Karpas-422 (cell line): ENCODE results near the gene PHF20. TPM values are rescaled to one million over a fixed set of nuclear protein-coding genes. Genes with fewer than 3 reads are reported as not detected.
A peak's percentile ranks its signal among the peaks of the same experiment; 100 is the strongest.
"Not testable (repeated sequence)": the region's sequence is repeated elsewhere in the genome, so short reads cannot be mapped to it uniquely, and the experiment has no call there.

Experiments used
- DNase-seq: peaks from one replicate; pipeline ENCODE4 v3.0.0-alpha.2; 2015
- H2AFZ ChIP-seq: fragments of 200-600 bp; sonication (generic); 2 replicates; pipeline ENCODE4 v1.6.1; 2014; ENCODE audit warnings: antibody characterized with exemption, low read length, mixed read lengths
- H3K27ac ChIP-seq: fragments of 200-600 bp; sonication (generic); 2 replicates; pipeline ENCODE4 v1.5.1; 2014; ENCODE audit warnings: mild to moderate bottlenecking, low read length, moderate library complexity
- H3K27me3 ChIP-seq: fragments of 200-600 bp; sonication (generic); 2 replicates; pipeline ENCODE4 v1.6.1; 2014; ENCODE audit warnings: low read length, mixed read lengths
- H3K36me3 ChIP-seq: fragments of 200-600 bp; sonication (generic); 2 replicates; pipeline ENCODE4 v1.6.1; 2014; ENCODE audit warnings: low read length, mixed read lengths; ENCODE audit not compliant: insufficient read depth
- H3K4me1 ChIP-seq: fragments of 200-600 bp; sonication (generic); 2 replicates; pipeline ENCODE4 v1.6.1; 2014; ENCODE audit warnings: mild to moderate bottlenecking, low read length, mixed read lengths
- H3K4me2 ChIP-seq: fragments of 200-600 bp; sonication (generic); 2 replicates; pipeline ENCODE4 v1.6.1; 2014; ENCODE audit warnings: low read length, low read depth, mild to moderate bottlenecking; ENCODE audit not compliant: poor library complexity, severe bottlenecking
- H3K4me3 ChIP-seq: fragments of 200-600 bp; sonication (generic); 2 replicates; pipeline ENCODE4 v1.5.1; 2014; ENCODE audit warnings: mild to moderate bottlenecking, antibody characterized with exemption, low read length, mixed read lengths
- H3K79me2 ChIP-seq: fragments of 200-600 bp; sonication (generic); 2 replicates; pipeline ENCODE4 v1.6.1; 2014; ENCODE audit warnings: mild to moderate bottlenecking, low read length, mixed read lengths
- H3K9ac ChIP-seq: fragments of 200-600 bp; sonication (generic); 2 replicates; pipeline ENCODE4 v1.6.0; 2014; ENCODE audit warnings: low read length
- H3K9me2 ChIP-seq: fragments of 200-600 bp; sonication (generic), shearing (Covaris generic); replicated peaks from 2 replicates; pipeline ENCODE4 v1.6.0; 2014; ENCODE audit warnings: mild to moderate bottlenecking, low read length, moderate library complexity; ENCODE audit not compliant: insufficient read depth
- H3K9me3 ChIP-seq: fragments of 300-700, 200-600 bp; sonication (generic); 2 replicates; pipeline ENCODE4 v1.6.1; 2014; ENCODE audit warnings: low read length, mixed read lengths
- H4K20me1 ChIP-seq: fragments of 200-600 bp; sonication (generic); 2 replicates; pipeline ENCODE4 v1.6.1; 2014; ENCODE audit warnings: mild to moderate bottlenecking, antibody characterized with exemption, low read length, low read depth; ENCODE audit not compliant: insufficient read depth
- total RNA-seq: library from RNA; depleted of rRNA; stranded (reverse); fragments of >200 nt; shearing (Covaris generic); gene quantifications from 2 replicates; pipeline ENCODE4 v1.2.3, GENCODE V29; 2014; ENCODE audit warnings: low replicate concordance

Gene PHF20
- total RNA-seq, 1 experiment from 2014 or later, result 27.8 TPM

DNA sequence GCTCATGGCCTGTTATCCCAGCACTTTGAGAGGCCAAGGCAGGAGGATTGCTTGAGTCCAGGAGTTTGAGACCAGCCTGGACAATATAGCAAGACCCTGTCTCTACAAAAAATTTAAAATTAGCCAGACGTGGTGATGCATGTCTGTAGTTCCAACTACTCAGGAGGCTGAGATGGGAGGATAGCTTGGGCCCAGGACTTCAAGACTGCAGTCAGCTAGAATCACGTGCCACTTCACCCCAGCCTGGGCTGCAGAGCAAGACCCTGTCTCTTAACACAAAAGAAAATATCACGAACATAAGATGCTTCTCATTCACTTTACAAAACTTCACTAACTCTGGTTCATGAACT is 27.3 kb upstream of the PHF20 start:
- peaks cover 15% of the 10 kb centered on the region for H4K20me1 ChIP-seq
- H3K79me2 ChIP-seq, result peaks cover 26% of the 10 kb centered on the region
- H3K9me3 ChIP-seq, H3K9me2 ChIP-seq, H3K27me3 ChIP-seq, DNase-seq, H3K4me2 ChIP-seq, H2AFZ ChIP-seq, H3K4me3 ChIP-seq, H3K9ac ChIP-seq: not testable (repeated sequence)
- peaks cover 17% of the 10 kb centered on the region for H3K36me3 ChIP-seq
- peaks cover 37% of the 10 kb centered on the region for H3K4me1 ChIP-seq
- H3K27ac ChIP-seq, result peak overlapping the region; percentile 97; the same call in 1 of the 2 replicates

- Histone ChIP-seq H3K9ac (no peak overlapping the region), H3K27ac (no peak overlapping the region), H3K4me3 (no peak overlapping the region), H3K9me2 (no peaks in the 10 kb centered on the region), H3K4me1 (no peaks in the 10 kb centered on the region), H2AFZ (no peak overlapping the region), H3K4me2 (no peak overlapping the region), H3K9me3 (no peaks in the 10 kb centered on the region), H3K79me2 (no peaks in the 10 kb centered on the region), H4K20me1 (no peaks in the 10 kb centered on the region), H3K27me3 (no peaks in the 10 kb centered on the region), H3K36me3 (no peaks in the 10 kb centered on the region)
- no peak for DNase-seq
Observed at GRCh38 chr20:35750611-35751010, 21.2 kb upstream of the PHF20 start.

- no peak overlapping the region for H3K4me3 ChIP-seq
- H3K4me1 ChIP-seq, result 0 out of 2 replicates have a peak, but pooled peaks cover 3% of the 10 kb centered on the region
- no peaks in the 10 kb centered on the region for H3K36me3 ChIP-seq
- H3K27me3 ChIP-seq, result no peaks in the 10 kb centered on the region
- no peak overlapping the region for H3K4me2 ChIP-seq
- no peaks in the 10 kb centered on the region for H4K20me1 ChIP-seq
- H3K9me2 ChIP-seq, result no peaks in the 10 kb centered on the region
- H3K79me2 ChIP-seq, result no peaks in the 10 kb centered on the region
- H3K9me3 ChIP-seq, result no peaks in the 10 kb centered on the region
- DNase-seq, result no peak
- H3K27ac ChIP-seq, result no peak overlapping the region
- no peak overlapping the region for H2AFZ ChIP-seq
- H3K9ac ChIP-seq, result no peak overlapping the region
Observed at GRCh38 chr20:35756404-35756803, 15.4 kb upstream of the PHF20 start.

- H3K27me3 ChIP-seq, result no peaks in the 10 kb centered on the region
- H4K20me1 ChIP-seq, result no peaks in the 10 kb centered on the region
- no peaks in the 10 kb centered on the region for H3K79me2 ChIP-seq
- peak overlapping the region; percentile 56; the same call in 1 of the 2 replicates for H2AFZ ChIP-seq
- H3K36me3 ChIP-seq, result no peaks in the 10 kb centered on the region
- no peak overlapping the region for H3K27ac ChIP-seq
- H3K4me3 ChIP-seq, result no peak overlapping the region
- H3K9ac ChIP-seq, result no peak overlapping the region
- H3K4me1 ChIP-seq, result 0 out of 2 replicates have a peak, but pooled peaks cover 3% of the 10 kb centered on the region
- no peak for DNase-seq
- H3K4me2 ChIP-seq, result no peak overlapping the region
- no peaks in the 10 kb centered on the region for H3K9me2 ChIP-seq
- no peaks in the 10 kb centered on the region for H3K9me3 ChIP-seq
Observed at GRCh38 chr20:35757098-35757705, 14.6 kb upstream of the PHF20 start.

DNA sequence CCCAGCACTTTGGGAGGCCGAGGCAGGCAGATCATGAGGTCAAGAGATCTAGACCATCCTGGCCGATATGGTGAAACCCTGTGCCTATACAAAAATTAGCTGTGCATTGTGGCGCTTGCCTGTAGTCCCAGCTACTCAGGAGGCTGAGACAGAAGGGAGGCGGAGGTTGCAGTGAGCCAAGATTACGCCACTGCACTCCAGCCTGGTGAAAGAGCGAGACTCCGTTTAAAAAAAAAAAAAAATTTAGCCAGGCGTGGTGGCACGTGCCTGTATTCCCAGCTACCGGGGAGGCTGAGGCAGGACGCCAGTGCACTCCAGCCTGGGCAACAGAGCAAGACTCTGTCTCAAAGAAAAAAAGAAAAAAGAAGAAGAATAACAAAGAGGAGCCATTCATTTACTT is 10.3 kb upstream of the PHF20 start:
- not testable (repeated sequence) for H2AFZ ChIP-seq, H3K4me2 ChIP-seq

DNA sequence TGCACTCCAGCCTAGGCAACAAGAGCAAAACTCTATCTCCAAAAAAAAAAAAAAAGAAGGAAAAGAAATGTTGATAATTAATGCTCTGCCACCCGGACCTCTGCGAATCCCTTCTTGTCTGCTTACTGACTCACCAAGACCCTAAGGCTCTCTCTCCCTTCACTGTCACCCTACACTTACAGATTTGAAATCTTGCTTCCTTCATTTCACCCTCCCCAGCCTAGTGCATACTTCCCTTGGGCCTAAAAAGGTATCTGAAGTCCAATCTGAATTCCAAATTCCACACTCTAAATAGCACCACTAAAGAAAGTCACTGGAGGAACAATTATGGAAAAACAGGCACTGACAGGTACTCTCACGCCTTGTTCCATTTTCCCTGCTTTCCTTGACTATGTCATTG is 9.4 kb upstream of the PHF20 start:
- no peaks in the 10 kb centered on the region for H3K36me3 ChIP-seq
- H4K20me1 ChIP-seq, result no peaks in the 10 kb centered on the region
- no peaks in the 10 kb centered on the region for H3K27me3 ChIP-seq
- H3K9ac ChIP-seq, result no peak overlapping the region
- H3K79me2 ChIP-seq, result no peaks in the 10 kb centered on the region
- no peaks in the 10 kb centered on the region for H3K4me1 ChIP-seq
- H2AFZ ChIP-seq, result no peak overlapping the region
- H3K9me3 ChIP-seq, result no peaks in the 10 kb centered on the region
- H3K4me2 ChIP-seq, result no peak overlapping the region
- H3K9me2 ChIP-seq, result no peaks in the 10 kb centered on the region
- H3K27ac ChIP-seq, result no peak overlapping the region
- no peak overlapping the region for H3K4me3 ChIP-seq
- DNase-seq, result no peak

More for the DNA sequence above, 10.3 kb upstream of the PHF20 start:
- H3K9me2 ChIP-seq, H3K27ac ChIP-seq, H4K20me1 ChIP-seq, H3K4me1 ChIP-seq, H3K27me3 ChIP-seq, H3K79me2 ChIP-seq, H3K9ac ChIP-seq, DNase-seq, H3K4me3 ChIP-seq, H3K9me3 ChIP-seq, H3K36me3 ChIP-seq: not testable (repeated sequence)

- H3K27ac ChIP-seq, H4K20me1 ChIP-seq, H3K27me3 ChIP-seq, H3K9me2 ChIP-seq, H3K79me2 ChIP-seq, H2AFZ ChIP-seq, H3K9me3 ChIP-seq, H3K36me3 ChIP-seq, DNase-seq, H3K4me3 ChIP-seq, H3K4me1 ChIP-seq, H3K4me2 ChIP-seq, H3K9ac ChIP-seq: not testable (repeated sequence)
Observed at GRCh38 chr20:35764936-35765335, 6.9 kb upstream of the PHF20 start.

DNA sequence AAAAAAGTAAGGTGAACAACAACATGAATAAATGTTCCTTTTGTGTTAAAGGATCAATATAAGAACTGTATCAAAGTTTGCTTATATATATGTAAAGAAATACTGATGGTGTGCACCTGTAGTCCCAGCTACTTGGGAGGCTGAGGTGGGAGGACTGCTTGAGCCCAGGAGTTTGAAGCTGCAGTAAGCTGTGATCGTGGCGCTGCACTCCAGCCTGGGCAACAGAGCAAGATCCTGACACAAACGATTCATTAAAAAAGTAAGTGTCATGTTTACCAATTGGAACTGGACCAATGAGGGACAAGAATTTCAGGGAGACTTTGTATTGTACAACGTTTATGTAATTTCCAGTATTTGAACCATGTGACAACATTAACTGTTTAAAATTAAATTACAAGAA is 5.0 kb upstream of the PHF20 start:
- H3K4me3 ChIP-seq, result no peak overlapping the region
- no peaks in the 10 kb centered on the region for H3K27me3 ChIP-seq
- no peak for DNase-seq
- H3K9me2 ChIP-seq, result no peaks in the 10 kb centered on the region
- no peak overlapping the region for H3K4me2 ChIP-seq
- no peak overlapping the region for H3K9ac ChIP-seq
- H4K20me1 ChIP-seq, result no peaks in the 10 kb centered on the region
- H2AFZ ChIP-seq, result no peak overlapping the region
- no peak overlapping the region for H3K27ac ChIP-seq
- no peaks in the 10 kb centered on the region for H3K9me3 ChIP-seq
- peaks cover 12% of the 10 kb centered on the region for H3K4me1 ChIP-seq
- H3K36me3 ChIP-seq, result no peaks in the 10 kb centered on the region
- no peaks in the 10 kb centered on the region for H3K79me2 ChIP-seq
